ENCODE data around the gene SH2D5.

The SH2D5 gene

DNA sequence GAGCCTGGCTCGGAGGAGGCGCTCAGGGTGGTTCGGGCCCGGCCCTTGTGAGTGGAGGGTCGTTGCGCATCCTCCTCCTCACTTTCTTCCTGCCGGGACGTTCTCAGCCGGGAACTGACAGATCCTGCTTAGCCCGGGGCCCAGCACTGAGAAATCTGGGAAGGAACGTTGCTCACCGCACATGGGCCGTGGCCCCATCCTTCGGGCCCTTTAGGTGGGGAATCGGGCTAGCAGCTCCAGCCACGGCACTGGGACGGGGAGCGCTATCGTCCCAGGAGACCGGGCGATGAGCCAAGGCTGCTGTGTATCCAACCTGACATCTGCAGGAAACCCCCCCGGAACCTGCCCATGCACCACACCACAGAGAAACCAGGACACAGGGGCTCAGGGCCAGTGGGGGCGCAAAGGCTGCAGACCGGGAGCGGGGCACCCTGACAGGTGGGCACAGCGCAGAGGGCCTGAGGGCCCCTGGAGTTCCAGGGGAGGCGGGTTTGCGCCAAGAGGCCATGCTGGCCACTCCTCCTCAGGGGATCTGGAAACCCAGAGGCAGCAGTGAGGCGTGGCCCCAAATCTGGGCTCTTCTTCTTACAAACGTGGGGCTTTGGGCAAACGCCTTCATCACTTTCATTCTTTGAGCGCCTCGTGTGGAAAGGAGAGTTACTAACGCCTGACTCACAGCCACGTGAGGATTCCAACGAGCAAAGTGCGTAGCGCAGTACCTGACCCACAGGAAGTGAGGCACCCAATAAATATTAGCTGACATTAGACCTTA, at the start of gene SH2D5:
TSS of gene SH2D5 (minus strand) at position 116 of the 772 bp plus-strand sequence. CDS start 4,659 bp downstream, outside the sequence.
- DNase-seq = no peak

- DNase-seq = no peak
Observed at GRCh38 chr1:20775700-20776099, 43.2 kb upstream of the SH2D5 start.

DNA sequence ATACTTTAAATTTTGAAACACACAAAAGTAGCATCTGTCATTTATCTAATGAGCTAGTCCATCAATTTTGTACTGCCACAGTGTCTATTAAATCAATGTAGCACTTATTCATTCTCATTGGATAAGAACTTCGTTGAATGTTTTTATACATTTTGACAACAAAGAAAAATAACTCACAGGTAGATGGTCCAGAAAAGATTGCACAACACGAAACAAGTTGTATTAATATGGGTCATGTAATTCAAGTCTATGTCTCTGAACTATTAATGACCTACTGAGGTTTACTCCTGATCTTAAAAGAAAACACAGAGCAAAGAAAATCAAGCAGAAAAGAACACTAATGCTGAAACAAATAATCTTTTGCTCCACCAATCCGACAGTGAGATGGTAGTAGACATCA, 39.3 kb upstream of the SH2D5 start:
- no peak for DNase-seq

DNA sequence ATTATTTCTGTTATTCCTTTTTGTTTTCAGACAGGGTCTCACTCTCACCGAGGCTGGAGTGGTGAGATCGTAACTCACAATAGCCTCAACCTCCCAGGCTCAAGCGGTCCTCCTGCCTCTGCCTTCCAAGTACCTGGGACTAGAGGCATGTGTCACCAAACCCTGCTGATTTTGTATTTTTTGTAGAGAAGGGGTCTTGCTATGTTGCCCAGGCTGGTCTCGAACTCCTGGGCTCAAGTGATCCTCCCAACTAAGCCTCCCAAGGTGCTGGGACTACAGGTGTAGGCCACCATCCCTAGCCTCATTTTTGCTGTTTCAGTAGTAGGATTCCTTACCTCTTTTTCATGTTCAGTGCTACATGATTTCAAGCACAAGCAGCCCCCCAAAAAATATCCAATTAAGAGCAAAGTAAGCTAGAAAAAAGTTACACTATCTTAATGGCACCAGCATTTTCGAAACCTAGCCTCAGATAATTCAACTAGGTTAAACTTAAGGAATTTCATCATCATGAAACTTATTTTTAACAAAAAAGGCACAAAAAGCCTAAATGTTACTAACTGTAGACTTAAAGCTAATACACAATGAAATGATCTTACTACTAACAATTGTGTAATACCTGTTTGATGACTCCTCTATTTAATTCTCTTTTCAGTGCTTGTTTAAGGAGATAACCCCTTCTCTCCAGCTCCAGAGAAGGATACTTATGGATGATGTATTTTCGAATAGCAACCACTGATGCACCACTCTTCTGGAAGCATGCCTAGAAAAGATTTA, 38.0 kb upstream of the SH2D5 start:
- DNase-seq = no peak

GRCh38 chr1:20767271-20767670, 34.8 kb upstream of the SH2D5 start:
- no peak for DNase-seq

- no peak for DNase-seq
Observed at GRCh38 chr1:20763417-20763816, 30.9 kb upstream of the SH2D5 start.

DNA sequence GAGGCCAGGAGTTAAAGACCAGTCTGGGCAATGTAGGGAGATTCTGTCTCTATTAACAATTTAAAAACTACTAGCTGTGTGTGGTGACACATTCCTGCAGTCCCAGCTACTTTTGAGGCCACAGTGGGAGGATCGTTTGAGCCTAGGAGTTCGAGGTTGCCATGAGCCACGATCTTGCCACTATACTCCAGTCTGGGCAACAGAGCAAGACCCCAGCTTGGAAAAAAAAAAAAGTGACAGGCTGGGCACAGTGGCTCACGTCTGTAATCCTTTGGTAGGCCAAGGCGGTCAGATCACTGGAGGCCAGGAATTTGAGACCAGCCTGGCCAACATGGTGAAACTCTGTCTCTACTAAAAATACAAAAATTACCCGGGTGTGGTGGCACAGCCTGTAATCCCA, 27.8 kb upstream of the SH2D5 start:
- DNase-seq = no peak

- DNase-seq = no peak
Observed at GRCh38 chr1:20753589-20753988, 21.1 kb upstream of the SH2D5 start.

DNA sequence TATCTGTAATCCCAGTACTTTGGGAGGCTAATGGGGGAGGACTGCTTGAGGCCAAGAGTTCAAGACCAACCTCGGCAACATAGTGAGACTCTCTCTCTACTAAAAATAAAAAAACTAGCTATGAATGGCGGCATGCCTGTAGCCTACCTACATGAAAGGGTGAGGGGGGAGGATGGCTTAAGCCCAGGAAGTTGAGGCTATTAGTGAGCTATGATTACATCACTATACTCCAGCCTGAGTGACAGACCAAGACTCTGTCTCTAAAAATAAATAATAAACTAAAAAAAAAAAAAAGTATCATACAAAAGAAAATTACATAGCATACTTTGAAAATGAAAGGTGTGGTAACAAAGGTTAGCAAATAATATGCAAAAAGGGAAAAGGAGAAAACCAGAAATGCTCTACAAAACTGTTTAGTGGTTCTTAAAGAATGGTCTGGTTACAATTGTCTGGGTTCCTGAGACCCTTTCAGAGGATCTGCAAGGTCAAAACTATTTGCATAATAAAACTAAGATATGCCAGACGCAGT, 19.0 kb upstream of the SH2D5 start:
- no peak for DNase-seq

- DNase-seq = no peak
Observed at GRCh38 chr1:20742671-20743070, 10.2 kb upstream of the SH2D5 start.

GRCh38 chr1:20740781-20741180, 8.3 kb upstream of the SH2D5 start:
- no peak for DNase-seq

GRCh38 chr1:20739225-20739624, 6.7 kb upstream of the SH2D5 start:
- DNase-seq = no peak

DNA sequence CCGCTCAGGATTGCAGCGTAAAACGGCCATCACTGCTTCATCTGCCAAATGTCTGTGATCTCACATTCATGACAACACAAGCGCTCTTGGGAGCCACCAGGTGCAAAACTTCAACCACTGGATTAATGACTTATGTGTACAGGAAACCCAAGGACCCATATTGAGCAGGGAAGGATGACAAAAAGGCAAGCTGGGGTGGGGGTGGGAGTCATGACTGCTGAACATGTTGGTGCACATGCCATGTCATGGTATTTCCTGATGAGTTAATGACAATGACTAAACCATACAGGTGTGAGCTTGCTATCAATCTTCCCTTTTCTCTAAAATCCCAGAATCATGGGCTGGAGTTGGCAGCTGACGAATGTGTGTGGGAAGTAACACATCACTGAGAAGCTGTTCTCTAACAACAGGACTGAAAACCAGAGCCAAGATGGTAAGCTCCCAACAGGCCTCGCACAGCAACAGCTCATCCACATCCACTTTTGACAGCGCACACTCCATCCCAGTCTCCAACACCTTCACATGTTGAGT, 3.1 kb upstream of the SH2D5 start:
- no peak for DNase-seq

GRCh38 chr1:20733360-20733975, 965 bp upstream of the SH2D5 start:
- DNase-seq = no peak

DNA sequence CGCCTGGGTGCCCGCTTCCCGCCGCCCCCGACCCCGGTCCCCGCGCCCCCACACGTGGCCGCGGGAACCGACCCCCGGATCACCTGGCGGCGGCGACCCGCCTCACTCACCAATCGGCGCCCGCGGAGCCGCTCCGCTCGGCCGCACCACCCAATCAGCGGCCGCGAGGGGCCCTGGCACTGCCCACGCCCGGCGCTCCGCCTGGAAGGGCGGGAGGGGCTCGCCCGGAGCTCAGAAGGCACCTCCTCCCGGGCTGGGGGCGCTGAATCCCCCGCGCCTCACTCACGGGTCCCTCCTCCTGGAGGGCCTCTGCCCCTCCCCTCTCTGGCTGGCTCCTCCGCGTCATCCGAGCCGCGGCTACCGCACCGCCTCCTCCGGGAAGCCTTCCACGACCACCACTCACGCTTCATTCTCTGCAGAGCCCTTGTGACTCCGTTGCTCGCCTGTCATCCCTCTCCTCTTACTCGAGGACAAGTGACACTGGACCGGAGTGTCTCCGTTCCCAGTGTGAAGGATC, 374 bp downstream of the SH2D5 start:
- DNase-seq = peak; percentile 53

GRCh38 chr1:20731057-20731991, 1.2 kb downstream of the SH2D5 start:
- DNase-seq = no peak

GRCh38 chr1:20730690-20731056, 1.8 kb downstream of the SH2D5 start:
- no peak for DNase-seq

- no peak for DNase-seq
Observed at GRCh38 chr1:20729990-20730689, 2.4 kb downstream of the SH2D5 start.

DNA sequence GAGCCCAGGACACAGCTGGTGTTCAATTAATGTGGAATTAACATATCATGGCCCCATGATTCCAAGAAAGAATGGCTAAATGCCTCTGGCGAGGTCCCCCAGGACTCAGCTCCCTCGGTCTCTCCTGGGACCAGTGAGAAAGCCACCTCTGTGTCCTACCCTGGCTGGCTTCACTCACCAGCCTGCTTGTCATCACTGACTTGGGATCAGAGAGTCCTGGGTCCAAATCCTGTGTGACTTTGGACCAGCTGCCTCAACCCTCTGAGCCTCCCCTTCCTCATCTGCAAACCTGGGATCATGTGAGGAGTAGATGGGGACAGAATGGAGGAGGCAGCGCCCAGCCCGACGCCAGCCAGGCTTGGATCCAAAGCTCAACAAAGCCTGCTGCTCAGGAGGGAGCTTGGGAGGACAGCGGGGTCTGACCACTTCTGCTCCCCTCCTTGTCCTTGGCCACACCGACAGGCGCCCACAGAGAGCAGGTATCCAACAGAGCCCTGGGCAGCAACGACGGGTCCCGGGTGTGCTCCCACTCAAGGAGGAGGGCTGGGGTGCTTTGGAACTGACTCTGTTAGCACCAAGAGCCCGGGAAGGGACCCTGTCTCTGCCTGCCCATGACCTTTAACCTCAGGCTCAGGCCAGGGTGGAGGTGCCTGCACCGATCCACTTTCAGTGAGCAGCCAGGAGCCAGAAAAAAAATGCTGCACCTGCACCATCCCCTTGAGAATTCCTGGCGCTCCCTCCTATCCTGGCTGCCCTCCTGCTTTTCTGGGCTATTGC, 3.2 kb downstream of the SH2D5 start:
- DNase-seq = no peak

DNA sequence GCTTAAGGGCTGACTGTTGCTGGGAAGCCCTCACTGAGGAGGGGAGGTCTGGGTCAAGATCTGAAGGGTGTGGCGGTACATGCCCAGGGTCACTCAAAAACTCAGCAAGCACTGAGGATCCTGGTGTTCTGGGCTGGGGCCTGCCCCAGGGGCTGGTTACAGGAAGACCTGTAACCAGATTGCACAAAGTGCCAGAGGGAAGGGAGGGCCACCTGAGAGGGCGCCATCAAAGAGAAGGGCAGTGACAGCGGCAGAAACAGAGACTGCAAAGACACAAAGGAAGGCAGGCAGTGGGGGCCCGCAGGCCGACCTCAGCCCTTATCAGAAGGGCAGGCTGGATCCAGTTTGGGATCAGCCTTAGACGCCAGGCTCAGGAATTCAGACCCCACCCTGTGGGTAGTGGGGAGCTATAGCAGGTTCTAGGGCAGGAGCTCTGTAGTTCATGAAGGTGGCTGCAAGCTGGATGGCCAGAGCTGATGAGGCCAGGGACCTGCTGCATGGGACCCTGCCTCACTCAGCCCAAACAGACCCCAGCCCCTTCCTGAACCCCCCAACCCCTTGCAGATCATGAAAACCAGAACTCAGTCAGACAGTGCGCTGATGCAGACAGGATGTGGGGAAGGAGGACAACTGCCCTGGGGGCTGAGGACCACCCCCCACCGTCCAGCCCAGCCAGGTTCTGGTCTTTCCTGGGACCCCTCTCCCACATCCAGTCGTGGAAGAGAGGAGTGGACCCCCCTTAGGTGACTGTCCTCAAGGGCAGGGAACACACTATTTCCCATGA, 3.9 kb downstream of the SH2D5 start:
- no peak for DNase-seq
